ENCODE measurements around the gene STK32B. TPM values are rescaled to one million over a fixed set of nuclear protein-coding genes. Genes with fewer than 3 reads are reported as not detected.

The STK32B gene
- total and polyA plus RNA-seq, 2 of the 4 experiments (the other 2 are of a cell fraction), result 5.5 to 6.3 TPM

GRCh38 chr4:5479518-5480060, 428.3 kb downstream of the STK32B start:
- H2BK15ac ChIP-seq (ENCODE audit: low read depth, low read length), result no peak overlapping the region
- no peak overlapping the region for H2BK5ac ChIP-seq (ENCODE audit: low read depth, low read length, poor library complexity, severe bottlenecking)
- H3K4me1 ChIP-seq (ENCODE audit: control insufficient read depth, insufficient read depth, low read length), result no peaks in the 10 kb centered on the region
- ATAC-seq (ENCODE audit: low read depth), result no peak
- no peak overlapping the region for H4K8ac ChIP-seq (ENCODE audit: low read depth in 2 of 2, low read length in 2 of 2)
- dilution Hi-C loops (cut with HindIII; ENCODE audit: low sequenced_read_pairs, unreplicated experiment) (no loop called here), intact Hi-C loops (cut with micrococcal nuclease) (no loop called here), in situ Hi-C loops (cut with MboI; ENCODE audit: low sequenced_read_pairs) (no loop called here)
- no peak overlapping the region for H3K56ac ChIP-seq (ENCODE audit: extremely low read depth, insufficient read depth, low read length)
- H3K18ac ChIP-seq (ENCODE audit: low read depth, low read length), result no peak overlapping the region
- no peak overlapping the region for H3K4me2 ChIP-seq (ENCODE audit: low read depth, low read length)
- no peaks in the 10 kb centered on the region for H3K36me3 ChIP-seq (ENCODE audit: control insufficient read depth, insufficient read depth, low read length)
- no peak overlapping the region for H2BK120ac ChIP-seq (ENCODE audit: low read depth, low read length)
- H3K14ac ChIP-seq (replicated peaks; ENCODE audit: low read depth, low read length), result no peak overlapping the region
- no peak overlapping the region for H4K5ac ChIP-seq (ENCODE audit: low read depth, low read length)
- POLR2A ChIA-PET (ENCODE audit: unreplicated experiment), result no interaction called here
- CTCF ChIA-PET, result interaction anchor here (0.7 kb wide), 1 partner anchor 437 kb away, joined by 8 read pairs; no protein-coding TSS in a partner anchor
- no peak overlapping the region for H2AFZ ChIP-seq (replicated peaks; ENCODE audit: low read length, poor library complexity)
- H3K79me1 ChIP-seq (ENCODE audit: low read depth in 1 of 2, low read length in 2 of 2), result no peaks in the 10 kb centered on the region
- no peak for DNase-seq
- H2AK9ac ChIP-seq (replicated peaks; ENCODE audit: low read depth, low read length, poor library complexity), result no peak overlapping the region
- H3K9ac ChIP-seq (ENCODE audit: low read depth, low read length), result no peak overlapping the region
- H3K4ac ChIP-seq (ENCODE audit: low read depth, low read length), result no peak overlapping the region
- BruUV-seq (replicated peaks), result no TSS peak
- no peaks in the 10 kb centered on the region for H3K27me3 ChIP-seq (ENCODE audit: control insufficient read depth, insufficient read depth, low read length)
- no peak overlapping the region for H3K4me3 ChIP-seq (ENCODE audit: insufficient read depth, low read depth, low read length)
- WGBS, 2 experiments (ENCODE audit: extremely low coverage in 2 of 2, insufficient read length in 1 of 2), result no CpG with 5 or more reads among the region's 4 CpGs
- no peak overlapping the region for H4K91ac ChIP-seq (ENCODE audit: insufficient read depth, low read depth, low read length)
- H2BK20ac ChIP-seq (ENCODE audit: low read depth, low read length), result no peak overlapping the region; the same call in 1 of the 2 replicates
- H3K9me1 ChIP-seq (ENCODE audit: insufficient read depth, low read length), result no peaks in the 10 kb centered on the region
- no peak for TF ChIP-seq NFE2L2 (IDR thresholded peaks at IDR 0.05; ENCODE audit: low read depth, low read length)
- no peak for TF ChIP-seq RAD21 (IDR thresholded peaks at IDR 0.05; ENCODE audit: low read length)
- no peak for TF ChIP-seq MAFK (IDR thresholded peaks at IDR 0.05; ENCODE audit: low read depth, low read length)
- no peak for TF ChIP-seq BHLHE40 (IDR thresholded peaks at IDR 0.05; ENCODE audit: low read depth, low read length)
- no peak for TF ChIP-seq CEBPB (IDR thresholded peaks at IDR 0.05; ENCODE audit: low read depth, low read length)
- no peak for TF ChIP-seq CTCF (conservative IDR thresholded peaks at IDR 0.05; ENCODE audit: low read depth, low read length)
- no peak overlapping the region for H3K27ac ChIP-seq (ENCODE audit: insufficient read depth, low read length)
- no peak overlapping the region for H3K23ac ChIP-seq (ENCODE audit: low read depth, low read length)
- no peaks in the 10 kb centered on the region for H4K20me1 ChIP-seq (ENCODE audit: insufficient read depth, low read length)
- no peak overlapping the region for H2AK5ac ChIP-seq (ENCODE audit: low read depth, low read length)
- H3K9me3 ChIP-seq (ENCODE audit: control insufficient read depth, insufficient read depth, low read length), result no peaks in the 10 kb centered on the region
